ENCODE measurements around the gene CTSL. TPM values are rescaled to one million over a fixed set of nuclear protein-coding genes. Genes with fewer than 3 reads are reported as not detected.

The CTSL gene
- polyA plus RNA-seq (2012; ENCODE audit: insufficient read depth, insufficient read length, low read depth), result 42.7 TPM

DNA sequence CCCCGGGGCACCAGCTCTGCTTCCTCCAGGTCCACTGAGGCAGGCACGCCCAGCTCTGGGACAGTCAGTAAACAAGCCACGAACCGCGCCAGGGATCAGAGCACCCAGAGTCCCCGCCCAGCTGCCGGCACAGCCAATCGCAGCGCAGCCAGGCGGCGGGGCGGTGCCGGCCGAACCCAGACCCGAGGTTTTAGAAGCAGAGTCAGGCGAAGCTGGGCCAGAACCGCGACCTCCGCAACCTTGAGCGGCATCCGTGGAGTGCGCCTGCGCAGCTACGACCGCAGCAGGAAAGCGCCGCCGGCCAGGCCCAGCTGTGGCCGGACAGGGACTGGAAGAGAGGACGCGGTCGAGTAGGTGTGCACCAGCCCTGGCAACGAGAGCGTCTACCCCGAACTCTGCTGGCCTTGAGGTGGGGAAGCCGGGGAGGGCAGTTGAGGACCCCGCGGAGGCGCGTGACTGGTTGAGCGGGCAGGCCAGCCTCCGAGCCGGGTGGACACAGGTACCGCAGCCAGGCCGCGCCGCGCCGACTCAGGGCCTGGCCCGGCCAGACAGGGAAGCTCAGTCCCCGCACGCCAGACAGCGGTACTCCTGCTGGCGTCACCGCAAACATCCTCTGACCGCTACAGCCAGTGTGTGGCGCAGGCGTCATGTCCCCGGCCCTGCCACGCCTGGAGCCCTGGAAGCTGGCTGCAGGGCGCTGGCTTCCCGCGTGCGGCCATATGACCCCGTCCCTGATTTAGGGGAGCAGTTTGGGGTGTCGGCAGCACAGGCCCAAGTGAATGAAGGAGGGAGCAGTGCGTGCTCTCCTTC is at the start of gene CTSL:
Gene CTSL (plus strand): TSS at position 220 of the 810 bp plus-strand sequence. CDS start 1,485 bp downstream, outside the sequence.
- no peaks in the 10 kb centered on the region for H3K9me3 ChIP-seq
- H3K36me3 ChIP-seq, result peaks cover 7% of the 10 kb centered on the region; the same call in 1 of the 2 replicates
- H3K4me1 ChIP-seq, result no peaks in the 10 kb centered on the region
- H3K27me3 ChIP-seq, result no peaks in the 10 kb centered on the region
- peak; percentile 36; the same call in 1 of the 2 replicates for TF ChIP-seq CTCF (IDR thresholded peaks at IDR 0.05; ENCODE audit: low read depth, low read length)
- peak within 1 kb of the TSS; percentile 84 for H3K4me3 ChIP-seq (ENCODE audit: low read depth, low read length)
- DNase-seq, result peak; percentile 84

DNA sequence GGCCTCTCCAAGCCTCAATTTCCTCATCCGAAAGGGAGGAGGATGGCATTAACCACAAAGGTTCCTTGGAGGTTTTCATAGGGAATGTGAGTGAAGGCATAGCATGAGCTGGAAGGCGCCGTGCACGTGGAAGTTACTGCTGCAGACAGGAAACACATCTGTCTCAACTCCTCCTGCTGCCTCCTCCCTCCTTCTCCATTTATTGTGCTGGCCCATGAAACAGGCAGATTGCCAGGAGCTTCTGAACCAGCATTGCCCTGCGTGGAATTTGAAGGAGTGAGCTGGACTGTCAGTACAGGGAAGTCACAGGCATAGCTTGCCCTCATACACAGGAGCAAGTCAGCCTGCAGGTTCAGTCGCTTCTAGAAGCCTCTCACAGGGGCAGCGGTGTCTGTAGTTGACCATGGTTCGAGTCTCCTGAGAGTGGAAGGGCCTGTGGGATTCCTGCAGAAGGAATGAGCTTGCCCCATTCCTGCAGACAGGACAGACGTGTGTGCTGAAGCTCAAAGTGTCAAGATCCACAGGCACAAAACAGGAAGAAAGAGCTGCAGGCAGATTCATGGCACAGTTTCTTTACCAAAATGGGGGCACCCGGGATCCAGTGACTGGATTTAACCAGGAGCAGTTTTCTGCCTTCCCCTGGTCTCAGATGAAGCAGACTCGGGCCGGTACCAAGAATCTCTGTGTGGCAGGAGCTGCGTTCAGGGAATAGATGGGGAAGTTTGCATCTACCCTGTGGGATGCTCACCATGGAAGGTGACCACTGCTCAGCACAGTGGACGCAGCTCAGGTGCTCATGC is 48.7 kb upstream of the CTSL start:
- no peak for DNase-seq
- no peaks in the 10 kb centered on the region for H3K9me3 ChIP-seq
- TF ChIP-seq CTCF (IDR thresholded peaks at IDR 0.05; ENCODE audit: low read depth, low read length), result no peak
- no peaks in the 10 kb centered on the region for H3K4me1 ChIP-seq
- H3K4me3 ChIP-seq (ENCODE audit: low read depth, low read length), result no peak overlapping the region
- H3K36me3 ChIP-seq, result no peaks in the 10 kb centered on the region; the same call in 1 of the 2 replicates
- no peaks in the 10 kb centered on the region for H3K27me3 ChIP-seq

DNA sequence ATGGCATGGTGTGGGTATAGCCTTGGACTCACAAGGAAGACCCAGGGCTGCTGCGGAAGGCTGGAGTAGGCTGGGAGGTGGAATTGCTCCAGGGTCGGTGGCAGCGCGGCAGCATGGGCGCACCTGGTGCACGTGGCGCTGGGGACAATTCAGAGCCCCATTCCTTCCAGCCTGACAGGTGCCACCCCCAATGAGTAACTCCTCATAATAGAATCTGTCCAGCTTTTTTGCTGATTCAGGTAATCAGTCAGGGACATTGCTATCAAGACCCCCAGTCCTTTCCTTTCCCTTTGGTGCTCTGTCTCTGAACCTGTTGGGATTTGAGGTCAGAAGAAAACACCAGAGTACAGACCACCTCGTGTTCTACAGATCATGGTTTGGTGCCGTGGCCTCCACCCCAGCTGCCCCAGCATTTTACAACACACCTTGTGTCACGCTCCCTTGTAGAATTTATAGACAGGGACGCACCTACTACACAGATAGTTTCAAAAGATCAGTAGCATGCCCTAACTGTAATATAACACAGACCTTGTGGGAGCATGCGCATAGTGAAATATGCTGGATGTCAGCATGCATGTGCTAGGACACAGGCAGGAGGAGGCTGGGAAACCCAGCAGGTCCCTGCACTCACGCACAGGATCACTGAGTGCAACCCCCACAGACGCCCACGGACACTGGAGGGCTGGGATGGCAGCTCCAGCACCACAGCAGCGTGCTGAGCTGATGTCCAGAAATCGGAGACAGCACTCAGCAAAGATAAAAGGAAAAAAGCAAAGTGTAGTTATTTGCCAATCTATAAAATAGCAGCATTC is 47.9 kb upstream of the CTSL start:
- no peak for TF ChIP-seq CTCF (IDR thresholded peaks at IDR 0.05; ENCODE audit: low read depth, low read length)
- DNase-seq, result no peak
- no peaks in the 10 kb centered on the region for H3K27me3 ChIP-seq
- no peak overlapping the region for H3K4me3 ChIP-seq (ENCODE audit: low read depth, low read length)
- no peaks in the 10 kb centered on the region for H3K9me3 ChIP-seq
- H3K36me3 ChIP-seq, result no peaks in the 10 kb centered on the region; the same call in 1 of the 2 replicates
- H3K4me1 ChIP-seq, result no peaks in the 10 kb centered on the region

- peak; percentile 93 for TF ChIP-seq CTCF (IDR thresholded peaks at IDR 0.05; ENCODE audit: low read depth, low read length)
- Histone ChIP-seq H3K9me3 (no peaks in the 10 kb centered on the region), H3K4me1 (no peaks in the 10 kb centered on the region), H3K4me3 (ENCODE audit: low read depth, low read length) (no peak overlapping the region), H3K36me3 (no peaks in the 10 kb centered on the region; the same call in 1 of the 2 replicates), H3K27me3 (no peaks in the 10 kb centered on the region)
- DNase-seq, result peak; percentile 74
Measured at GRCh38 chr9:87678650-87679355, 47.1 kb upstream of the CTSL start.

- no peak for DNase-seq
- no peak for TF ChIP-seq CTCF (IDR thresholded peaks at IDR 0.05; ENCODE audit: low read depth, low read length)
Measured at GRCh38 chr9:87681271-87682061, 44.5 kb upstream of the CTSL start.

More at GRCh38 chr9:87681271-87682061, 44.5 kb upstream of the CTSL start:
- Histone ChIP-seq H3K4me1 (no peaks in the 10 kb centered on the region), H3K9me3 (no peaks in the 10 kb centered on the region), H3K4me3 (ENCODE audit: low read depth, low read length) (no peak overlapping the region), H3K36me3 (no peaks in the 10 kb centered on the region; the same call in 1 of the 2 replicates), H3K27me3 (no peaks in the 10 kb centered on the region)

Measured in BE2C (cell line).